Body of pancreas (tissue), 4 donors: ENCODE results near the gene ARHGDIB. TPM values are rescaled to one million over a fixed set of nuclear protein-coding genes. Genes with fewer than 3 reads are reported as not detected.

Experiments
- ATAC-seq: fragments of 150-250 bp; one replicate; pipeline ENCODE4 v1.9.1; 2016
- DNase-seq, 4 donors: peaks; one replicate each; pipeline ENCODE4 v3.0.0-alpha.2; 2019
- H3K27ac ChIP-seq, 4 donors: fragments of 200-600 bp; sonication (generic); 1 replicate in 3 of 4; 2 replicates in 1 of 4; pipeline versions ENCODE4 v1.5.1 to v1.6.1; 2016 to 2019; ENCODE audit warnings: mild to moderate bottlenecking in 1 of 4, mixed read lengths in 1 of 4, moderate library complexity in 1 of 4
- H3K27me3 ChIP-seq, 2 donors: fragments of 200-600 bp; sonication (generic); one replicate each; pipeline ENCODE4 v1.6.0; 2016; ENCODE audit warnings: mild to moderate bottlenecking in 1 of 2
- H3K36me3 ChIP-seq, 2 donors: fragments of 200-600 bp; sonication (generic); replicated peaks in 1 of 2; 2 replicates each; pipeline ENCODE4 v1.5.1; 2016; ENCODE audit warnings: low read depth in 2 of 2; ENCODE audit not compliant: insufficient read depth in 1 of 2
- H3K4me1 ChIP-seq: fragments of 200-600 bp; sonication (generic); one replicate; pipeline ENCODE4 v1.6.0; 2016
- H3K4me3 ChIP-seq, 2 donors: fragments of 200-600 bp; sonication (generic); 1 replicate in 1 of 2; 2 replicates in 1 of 2; pipeline ENCODE4 v1.5.1; 2016 to 2019
- H3K9me3 ChIP-seq, 3 donors: fragments of 200-600 bp; sonication (generic); 1 replicate in 2 of 3; 2 replicates in 1 of 3; pipeline ENCODE4 v1.5.1; 2016
- CTCF ChIP-seq, 7 experiments: fragments of 450-650 bp in 4 of 7; fragments of 200-600 bp in 3 of 7; sonication (generic) in 3 of 7; IDR thresholded peaks; one replicate each; pipeline ENCODE4 v1.5.1; 2016 to 2019; ENCODE audit warnings: antibody characterized with exemption in 7 of 7
- POLR2A ChIP-seq, 3 donors: fragments of 450-650 bp; IDR thresholded peaks; one replicate each; pipeline ENCODE4 v1.6.1; 2016; ENCODE audit warnings: antibody characterized with exemption in 3 of 3, mild to moderate bottlenecking in 2 of 3
- WGBS, 2 donors: methylation state at CpG; one replicate each; pipeline ENCODE4 v1.1.5; 2017; 5-methylcytosine and 5-hydroxymethylcytosine counted together
- intact Hi-C: fragments of 100-400 bp; cut with DNase I; formaldehyde crosslinking; loops from one replicate; pipeline ENCODE4 v1.15.1; 2023
- total RNA-seq, 2 donors: library from RNA; depleted of rRNA; stranded (reverse); fragments of >200 nt; gene quantifications; one replicate each; pipeline ENCODE4 v1.1.0, GENCODE V29; 2016

Gene ARHGDIB
- total RNA-seq, 2 donors from 2014 or later: 19.8 to 36.6 TPM

- ATAC-seq: no peak
- intact Hi-C loops: no loop called here
These were observed 45.7 kb downstream of the ARHGDIB start for GRCh38 chr12:14915736-14916135.

GRCh38 chr12:14913381-14913781, 48.0 kb downstream of the ARHGDIB start:
- Histone ChIP-seq H3K4me1 (peaks cover 30% of the 10 kb centered on the region), H3K4me3 (no peak overlapping the region), H3K27me3 (no peaks in the 10 kb centered on the region), H3K9me3 (no peaks in the 10 kb centered on the region), H3K27ac (peak overlapping the region in 3 of 4 donors; percentile 22 to 59 (median 54)), H3K36me3 (peaks cover 0 to 29% of the 10 kb centered on the region in 2 donors)
- intact Hi-C loops: no loop called here
- WGBS, 2 donors: 72 to 77% methylated on average over 4 of the region's 4 CpGs
- ATAC-seq: peak; percentile 72
- DNase-seq: peak in 2 of 4 donors; percentile 22 to 32
- TF ChIP-seq POLR2A (IDR thresholded peaks at IDR 0.05): peak in 1 of 3 donors; percentile 8
- no peak for TF ChIP-seq CTCF (IDR thresholded peaks at IDR 0.05)

More at GRCh38 chr12:14915736-14916135, 45.7 kb downstream of the ARHGDIB start:
- no peaks in the 10 kb centered on the region for H3K9me3 ChIP-seq
- H3K36me3 ChIP-seq: peaks cover 0 to 28% of the 10 kb centered on the region in 2 donors
- WGBS, 2 donors: 46 to 60% methylated on average over 2 of the region's 2 CpGs
- no peak for TF ChIP-seq POLR2A (IDR thresholded peaks at IDR 0.05)
- no peak for TF ChIP-seq CTCF (IDR thresholded peaks at IDR 0.05)
- H3K27me3 ChIP-seq: no peaks in the 10 kb centered on the region
- H3K27ac ChIP-seq: peak overlapping the region in 1 of 4 donors; percentile 39
- no peak overlapping the region for H3K4me3 ChIP-seq
- H3K4me1 ChIP-seq: peaks cover 24% of the 10 kb centered on the region
- no peak for DNase-seq

GRCh38 chr12:14911131-14911530, 50.3 kb downstream of the ARHGDIB start:
- H3K4me3 ChIP-seq: no peak overlapping the region
- intact Hi-C loops: no loop called here
- TF ChIP-seq CTCF (IDR thresholded peaks at IDR 0.05) (no peak), POLR2A (IDR thresholded peaks at IDR 0.05) (no peak)
- H3K36me3 ChIP-seq: peaks cover 0 to 22% of the 10 kb centered on the region in 2 donors
- H3K27me3 ChIP-seq: no peaks in the 10 kb centered on the region
- no peaks in the 10 kb centered on the region for H3K9me3 ChIP-seq
- DNase-seq (no peak), ATAC-seq (no peak)
- no peak overlapping the region for H3K27ac ChIP-seq
- WGBS, 2 donors: 14 to 21% methylated on average over 2 of the region's 2 CpGs
- peaks cover 32% of the 10 kb centered on the region for H3K4me1 ChIP-seq

GRCh38 chr12:14910090-14910915, 51.1 kb downstream of the ARHGDIB start:
- WGBS, 2 donors: 77 to 86% methylated on average over 5 of the region's 5 CpGs
- H3K4me1 ChIP-seq: peaks cover 40% of the 10 kb centered on the region
- peak overlapping the region in 2 of 4 donors; percentile 40 to 47 for H3K27ac ChIP-seq
- ATAC-seq (no peak), DNase-seq (no peak)
- H3K9me3 ChIP-seq: no peaks in the 10 kb centered on the region
- peaks cover 0 to 16% of the 10 kb centered on the region in 2 donors for H3K36me3 ChIP-seq
- TF ChIP-seq POLR2A (IDR thresholded peaks at IDR 0.05) (no peak), CTCF (IDR thresholded peaks at IDR 0.05) (no peak)
- no peak overlapping the region for H3K4me3 ChIP-seq
- intact Hi-C loops: no loop called here
- no peaks in the 10 kb centered on the region for H3K27me3 ChIP-seq
